Endometrium (tissue), 2 donors: Measurements from ENCODE around the gene CDH3.

Experiments
- FAIRE-seq: peaks from 2 replicates; lab custom pipeline; 2012; peaks lifted over from hg19 to GRCh38; lab: Jason Lieb, UNC
- donor health status: control.
- donor health status: control.

The CDH3 gene

DNA sequence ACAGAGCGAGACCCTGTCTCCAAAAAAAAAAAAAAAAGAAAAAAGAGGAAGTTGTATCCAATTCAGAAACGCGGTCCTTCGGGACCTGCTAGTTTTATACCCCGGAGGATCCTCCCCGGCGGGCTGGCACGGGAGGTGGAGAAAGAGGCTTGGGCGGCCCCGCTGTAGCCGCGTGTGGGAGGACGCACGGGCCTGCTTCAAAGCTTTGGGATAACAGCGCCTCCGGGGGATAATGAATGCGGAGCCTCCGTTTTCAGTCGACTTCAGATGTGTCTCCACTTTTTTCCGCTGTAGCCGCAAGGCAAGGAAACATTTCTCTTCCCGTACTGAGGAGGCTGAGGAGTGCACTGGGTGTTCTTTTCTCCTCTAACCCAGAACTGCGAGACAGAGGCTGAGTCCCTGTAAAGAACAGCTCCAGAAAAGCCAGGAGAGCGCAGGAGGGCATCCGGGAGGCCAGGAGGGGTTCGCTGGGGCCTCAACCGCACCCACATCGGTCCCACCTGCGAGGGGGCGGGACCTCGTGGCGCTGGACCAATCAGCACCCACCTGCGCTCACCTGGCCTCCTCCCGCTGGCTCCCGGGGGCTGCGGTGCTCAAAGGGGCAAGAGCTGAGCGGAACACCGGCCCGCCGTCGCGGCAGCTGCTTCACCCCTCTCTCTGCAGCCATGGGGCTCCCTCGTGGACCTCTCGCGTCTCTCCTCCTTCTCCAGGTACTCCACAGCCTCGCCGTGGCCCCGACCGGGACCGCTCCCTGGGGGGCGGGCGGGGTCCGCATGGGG is at the start of gene CDH3:
TSS of gene CDH3 (plus strand) at position 596 of the 779 bp plus-strand sequence. CDS start at position 666, 70 bp downstream.
- no peak for FAIRE-seq

- no peak for FAIRE-seq
Observed at GRCh38 chr16:68596266-68596665, 48.8 kb upstream of the CDH3 start.

DNA sequence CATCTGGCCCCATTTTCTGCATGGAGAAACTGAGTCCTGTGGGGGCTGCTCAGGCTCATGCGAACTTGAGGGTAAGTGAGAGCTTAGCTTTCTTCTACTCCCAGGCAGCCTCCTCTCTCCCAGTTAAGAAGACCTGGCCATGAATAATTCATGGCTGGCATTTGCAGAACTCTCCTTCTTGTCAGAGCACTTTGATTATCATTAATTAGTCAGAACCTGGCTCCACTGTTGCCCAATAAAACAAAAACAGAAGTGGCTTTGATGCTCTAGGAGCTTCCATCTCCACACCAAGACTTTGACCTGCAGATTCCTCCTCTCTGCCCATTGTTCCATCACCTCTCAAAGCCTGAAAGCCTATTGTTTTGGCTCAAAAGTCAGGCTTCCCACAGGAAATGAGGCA is 45.5 kb upstream of the CDH3 start:
- no peak for FAIRE-seq

DNA sequence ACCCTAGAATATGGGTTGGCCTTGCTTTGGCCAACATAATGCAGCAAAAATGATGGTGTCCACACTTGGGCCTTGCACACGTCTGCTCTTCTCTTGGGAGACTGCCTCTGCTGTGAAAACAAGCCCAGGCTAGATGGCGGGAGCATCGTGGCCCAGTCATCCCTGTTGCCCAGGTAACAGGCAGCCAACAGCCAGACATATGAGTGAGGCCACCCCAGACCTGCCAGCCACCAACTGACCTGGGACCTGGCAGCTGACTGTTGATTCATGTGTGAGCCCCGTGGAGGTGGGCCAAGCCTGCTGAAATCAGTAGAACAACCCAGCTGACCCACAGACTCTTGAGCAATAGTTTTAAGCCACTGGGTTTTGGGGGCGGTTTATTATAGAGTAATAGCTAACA is 39.4 kb upstream of the CDH3 start:
- FAIRE-seq: no peak

- FAIRE-seq: no peak
Observed at GRCh38 chr16:68607443-68607842, 37.7 kb upstream of the CDH3 start.

- FAIRE-seq: no peak
Observed at GRCh38 chr16:68608330-68608729, 36.8 kb upstream of the CDH3 start.

DNA sequence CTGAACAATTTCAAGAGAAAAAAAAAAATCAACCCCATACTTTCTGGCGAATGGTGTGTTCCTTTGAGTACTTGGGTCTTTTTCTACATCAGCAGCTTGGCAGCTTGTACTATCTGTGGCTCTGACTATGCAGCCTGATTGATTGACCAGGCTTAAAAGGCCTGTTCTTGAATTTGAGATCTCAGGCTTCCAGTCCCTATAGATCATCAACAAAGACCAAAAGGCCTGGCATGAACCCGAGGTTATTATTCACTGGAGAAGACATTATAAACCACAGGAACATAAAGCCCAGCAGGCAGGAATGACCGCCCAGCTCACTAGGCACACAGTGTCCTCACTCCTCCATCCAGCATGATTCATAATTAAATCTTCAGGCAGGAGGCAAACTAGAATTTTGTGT is 32.1 kb upstream of the CDH3 start:
- no peak for FAIRE-seq

DNA sequence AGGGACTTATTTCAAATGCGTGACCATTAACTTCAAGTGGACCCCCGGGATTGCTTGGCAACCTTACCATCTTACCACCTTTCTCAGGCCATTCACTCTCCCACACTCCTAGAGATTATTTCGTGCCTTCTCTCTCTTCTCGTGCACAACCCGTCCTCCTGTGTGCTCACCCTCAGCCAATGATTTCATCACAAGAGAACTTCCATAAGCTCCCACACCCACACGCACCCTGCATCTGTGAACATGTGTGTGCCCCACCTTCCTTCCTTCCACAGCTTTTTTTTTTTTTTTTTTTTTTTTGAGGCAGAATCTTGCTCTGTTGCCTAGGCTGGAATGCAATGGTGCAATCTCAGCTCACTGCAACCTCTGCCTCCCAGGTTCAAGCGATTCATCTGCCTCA is 27.4 kb upstream of the CDH3 start:
- no peak for FAIRE-seq

- FAIRE-seq: no peak
Observed at GRCh38 chr16:68626557-68626956, 18.6 kb upstream of the CDH3 start.

- FAIRE-seq: no peak
Observed at GRCh38 chr16:68627951-68628425, 17.1 kb upstream of the CDH3 start.

GRCh38 chr16:68629351-68629910 is 15.7 kb upstream of the CDH3 start:
- FAIRE-seq: no peak

- no peak for FAIRE-seq
Observed at GRCh38 chr16:68636064-68636560, 9.0 kb upstream of the CDH3 start.

DNA sequence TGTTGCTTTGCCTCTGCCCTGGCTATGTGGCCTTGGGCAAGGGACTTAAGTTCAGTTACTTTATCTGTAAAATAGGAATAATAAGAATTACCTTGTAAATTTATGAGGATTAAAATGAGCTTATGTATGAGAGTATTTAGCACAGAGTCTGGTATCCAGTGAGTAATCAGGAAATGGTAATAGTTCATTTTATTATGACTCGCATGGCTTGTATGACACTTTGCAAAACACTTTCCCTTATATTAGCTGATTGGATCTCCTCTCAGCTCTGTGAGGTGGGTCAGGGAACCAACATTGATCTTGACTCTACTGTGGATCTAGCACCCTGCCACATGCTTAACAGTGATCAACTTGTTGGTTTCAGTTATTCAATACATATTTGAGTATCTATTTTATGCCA is 8.3 kb upstream of the CDH3 start:
- peak; percentile 4 for FAIRE-seq

DNA sequence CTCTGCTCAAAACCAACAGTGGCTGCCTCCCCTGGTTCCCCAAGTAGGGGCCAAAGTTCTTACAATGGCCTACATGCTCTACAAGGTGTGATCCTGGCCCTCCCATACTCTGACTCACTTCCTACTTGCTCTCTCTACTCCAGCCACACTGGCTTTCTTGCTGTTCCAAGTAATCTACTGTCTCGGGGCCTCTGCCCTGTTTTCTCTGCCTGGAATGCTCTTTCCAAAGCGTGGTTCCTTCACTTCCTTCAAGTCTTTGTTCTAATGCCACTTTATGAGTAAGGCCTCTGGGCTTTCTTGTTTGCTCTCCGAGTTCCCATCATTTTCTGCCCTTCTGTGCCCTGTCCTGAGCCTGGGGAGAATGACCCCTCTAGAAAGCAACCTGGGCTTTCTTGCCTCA is 4.1 kb upstream of the CDH3 start:
- no peak for FAIRE-seq

GRCh38 chr16:68642047-68642435 is 3.1 kb upstream of the CDH3 start:
- no peak for FAIRE-seq

GRCh38 chr16:68642436-68643101 is 2.5 kb upstream of the CDH3 start:
- no peak for FAIRE-seq

DNA sequence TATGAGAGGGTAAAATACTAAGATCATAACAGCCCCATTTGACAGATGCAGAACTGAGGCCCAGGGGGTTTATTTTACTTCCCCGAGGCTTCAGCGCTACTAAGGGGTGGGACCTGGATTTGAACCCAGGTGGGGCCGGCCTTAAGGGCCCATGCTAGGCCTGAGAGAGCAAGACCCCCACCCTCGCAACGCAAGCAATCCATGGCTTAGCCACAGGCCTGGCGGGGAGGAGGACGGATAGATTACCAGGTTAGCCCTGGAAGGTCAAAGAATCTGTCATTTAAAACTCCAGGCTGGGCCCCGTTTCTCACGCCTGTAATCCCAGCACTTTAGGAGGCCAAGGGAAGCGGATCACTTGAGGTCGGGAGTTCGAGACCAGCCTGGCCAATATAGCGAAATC is 1.9 kb upstream of the CDH3 start:
- no peak for FAIRE-seq

- FAIRE-seq: no peak
Observed at GRCh38 chr16:68643847-68644246, 1.3 kb upstream of the CDH3 start.

- FAIRE-seq: no peak
Observed at GRCh38 chr16:68644296-68644695, 814 bp upstream of the CDH3 start.

DNA sequence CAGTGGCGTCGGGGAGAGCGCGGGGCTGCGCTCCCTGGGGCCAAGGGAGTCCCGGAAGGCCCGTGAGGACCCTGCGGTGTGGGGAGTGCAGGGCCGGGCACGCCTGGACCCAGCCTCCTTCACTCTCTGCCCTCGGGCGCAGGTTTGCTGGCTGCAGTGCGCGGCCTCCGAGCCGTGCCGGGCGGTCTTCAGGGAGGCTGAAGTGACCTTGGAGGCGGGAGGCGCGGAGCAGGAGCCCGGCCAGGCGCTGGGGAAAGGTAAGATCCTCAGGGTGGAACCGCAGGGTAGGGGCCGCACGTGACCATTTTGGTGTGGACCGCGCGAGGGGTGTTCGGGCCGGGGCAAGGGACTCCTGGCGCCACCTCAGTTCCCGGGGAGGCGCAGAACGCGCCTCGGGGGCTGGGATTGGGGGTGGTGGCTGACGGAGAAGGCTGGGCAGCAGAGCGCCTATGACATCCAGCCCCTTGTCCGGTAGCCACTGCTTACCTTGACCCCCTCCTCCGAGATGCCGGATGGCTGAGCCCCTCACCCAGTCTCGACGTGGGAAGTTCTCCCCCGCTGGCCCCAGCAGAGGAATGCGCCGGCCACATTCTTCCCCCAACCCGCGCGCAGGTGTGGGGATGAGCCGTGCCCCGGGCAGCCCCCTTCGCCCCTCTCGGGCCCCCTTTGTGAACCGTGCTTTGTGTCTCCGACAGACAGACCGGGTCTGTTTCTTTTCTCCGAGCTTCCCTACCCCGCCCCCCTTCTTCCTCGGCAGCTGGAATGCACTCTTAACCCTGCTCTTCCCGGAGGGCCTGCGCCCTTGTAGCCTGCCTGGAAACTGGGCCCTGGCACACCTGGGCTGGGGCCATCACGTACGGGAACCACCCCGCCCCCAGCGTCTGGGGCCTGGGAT is 631 bp downstream of the CDH3 start:
- FAIRE-seq: no peak

DNA sequence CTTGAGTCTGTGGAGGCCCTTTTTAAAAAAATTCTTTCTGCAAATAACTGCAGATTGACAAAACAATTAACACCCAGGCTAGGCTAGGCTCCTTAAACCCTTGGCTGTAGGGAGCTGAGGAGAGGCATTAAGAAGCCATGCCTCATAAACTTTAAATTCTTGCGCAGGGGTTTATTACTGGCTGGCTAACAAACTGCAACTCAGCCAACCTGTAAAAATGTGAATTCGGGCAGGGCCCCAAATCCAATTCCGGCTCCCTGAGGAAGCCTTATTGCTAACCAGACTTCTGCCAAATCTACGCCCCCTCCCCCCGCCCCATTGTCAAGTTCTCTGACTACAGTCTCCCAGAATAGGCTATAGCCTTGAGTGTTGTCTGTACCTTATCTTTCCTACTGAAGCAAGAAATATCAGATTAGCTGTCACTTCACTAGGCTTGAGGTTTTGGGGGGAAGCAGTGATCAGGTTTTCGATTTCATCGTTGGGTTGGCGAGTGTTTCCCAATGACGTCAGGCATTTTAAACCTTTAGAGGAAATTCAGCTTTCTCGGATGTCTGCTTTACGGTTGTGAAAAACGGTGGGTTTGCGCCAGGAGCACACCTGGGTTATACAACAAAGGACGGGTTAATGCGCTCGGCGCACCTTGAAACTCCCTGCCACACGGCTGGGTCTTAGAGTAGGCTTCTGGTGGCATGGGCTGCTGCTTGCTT is 2.0 kb downstream of the CDH3 start:
- FAIRE-seq: no peak

DNA sequence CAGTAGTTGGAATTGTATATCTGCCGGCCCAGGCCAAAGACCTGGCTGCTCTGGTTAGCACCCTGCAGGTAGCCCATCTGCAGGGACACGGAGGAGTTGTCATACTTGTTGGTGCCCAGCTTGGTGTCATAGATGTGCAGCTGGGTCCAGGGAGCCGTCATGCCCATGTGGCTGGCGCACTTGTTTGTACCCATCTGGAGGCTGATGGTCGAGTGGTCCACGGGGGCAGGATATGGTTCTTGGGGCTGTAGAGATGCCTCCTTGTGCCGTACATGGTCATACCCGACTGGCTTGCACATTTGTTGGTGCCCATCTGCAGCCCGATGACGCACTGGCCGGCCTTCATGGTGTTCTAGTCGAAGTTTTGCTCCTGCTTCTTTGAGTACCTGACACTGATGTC is 6.0 kb downstream of the CDH3 start:
- FAIRE-seq: no peak
